HCT116 (cell line): ENCODE data around the gene CTBP2.

Experiments used
- EZH2 ChIP-seq: fragments of 200-600 bp; sonication (generic); IDR thresholded peaks from 2 replicates; pipeline ENCODE4 v1.6.1; 2017; ENCODE audit warnings: antibody characterized with exemption, mixed run types
- EZH2phosphoT487 ChIP-seq: fragments of 200-600 bp; IDR thresholded peaks from 2 replicates; pipeline ENCODE4 v1.6.1; 2018; ENCODE audit warnings: antibody characterized with exemption, borderline replicate concordance
- POLR2A ChIP-seq: IDR thresholded peaks from 2 replicates; pipeline ENCODE4 v1.7.0; 2011; ENCODE audit warnings: borderline replicate concordance; ENCODE audit not compliant: insufficient read depth, insufficient read length; ENCODE audit errors: extremely low read depth
- RAD21 ChIP-seq: IDR thresholded peaks from 2 replicates; pipeline ENCODE4 v1.6.1; 2012; ENCODE audit warnings: low read depth, mild to moderate bottlenecking
- SRF ChIP-seq: IDR thresholded peaks from 2 replicates; pipeline ENCODE4 v1.6.1; 2012; ENCODE audit warnings: low read depth
- YY1 ChIP-seq: IDR thresholded peaks from 2 replicates; pipeline ENCODE4 v1.6.1; 2011; ENCODE audit warnings: low read length, low read depth, moderate library complexity, mild to moderate bottlenecking; ENCODE audit not compliant: insufficient replicate concordance; ENCODE audit errors: extremely low read depth
- TF ChIP-seq, protein P1 (sequence below): IDR thresholded peaks from 2 replicates; pipeline ENCODE4 v1.6.1; 2012; ENCODE audit warnings: low read depth
- TF ChIP-seq, protein P2 (sequence below), 3 experiments: fragments of 200-600 bp in 1 of 3; sonication (generic) in 1 of 3; IDR thresholded peaks in 2 of 3; conservative IDR thresholded peaks in 1 of 3; 2 replicates each; pipeline ENCODE4 v1.5.1; 2012 to 2017; ENCODE audit warnings: low read depth in 2 of 3, low read length in 2 of 3, antibody characterized with exemption in 1 of 3, borderline replicate concordance in 1 of 3, control low read depth in 1 of 3, mild to moderate bottlenecking in 1 of 3, mixed read lengths in 1 of 3, mixed run types in 1 of 3, moderate library complexity in 1 of 3; ENCODE audit not compliant: insufficient read depth in 1 of 3
- TF ChIP-seq, protein P3 (sequence below): IDR thresholded peaks from 2 replicates; pipeline ENCODE4 v1.6.1; 2012
- TF ChIP-seq, protein P4 (sequence below): IDR thresholded peaks from 2 replicates; pipeline ENCODE4 v1.6.1; 2011; ENCODE audit warnings: mild to moderate bottlenecking, low read length, moderate library complexity; ENCODE audit not compliant: insufficient replicate concordance; ENCODE audit errors: extremely low read depth

DNA sequence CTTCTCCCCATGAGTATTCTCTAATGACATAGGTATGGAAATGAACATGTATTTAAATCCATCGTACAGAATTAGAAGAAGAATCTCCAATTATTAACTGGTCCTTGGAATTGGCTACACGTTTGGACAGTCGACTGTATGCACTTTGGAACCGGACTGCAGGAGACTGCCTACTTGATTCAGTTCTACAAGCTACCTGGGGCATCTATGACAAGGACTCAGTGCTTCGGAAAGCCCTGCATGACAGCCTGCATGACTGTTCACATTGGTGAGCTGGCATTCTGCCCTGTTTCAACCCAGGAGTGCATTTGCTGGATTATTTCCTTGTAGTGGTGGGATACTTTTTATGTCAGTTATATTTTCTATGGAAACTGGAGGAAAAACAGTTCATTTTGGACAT, 186.2 kb downstream of the CTBP2 start:
- TF ChIP-seq RAD21 = no peak
- no peak for TF ChIP-seq YY1
- no peak for TF ChIP-seq EZH2
- TF ChIP-seq, protein P1, sequence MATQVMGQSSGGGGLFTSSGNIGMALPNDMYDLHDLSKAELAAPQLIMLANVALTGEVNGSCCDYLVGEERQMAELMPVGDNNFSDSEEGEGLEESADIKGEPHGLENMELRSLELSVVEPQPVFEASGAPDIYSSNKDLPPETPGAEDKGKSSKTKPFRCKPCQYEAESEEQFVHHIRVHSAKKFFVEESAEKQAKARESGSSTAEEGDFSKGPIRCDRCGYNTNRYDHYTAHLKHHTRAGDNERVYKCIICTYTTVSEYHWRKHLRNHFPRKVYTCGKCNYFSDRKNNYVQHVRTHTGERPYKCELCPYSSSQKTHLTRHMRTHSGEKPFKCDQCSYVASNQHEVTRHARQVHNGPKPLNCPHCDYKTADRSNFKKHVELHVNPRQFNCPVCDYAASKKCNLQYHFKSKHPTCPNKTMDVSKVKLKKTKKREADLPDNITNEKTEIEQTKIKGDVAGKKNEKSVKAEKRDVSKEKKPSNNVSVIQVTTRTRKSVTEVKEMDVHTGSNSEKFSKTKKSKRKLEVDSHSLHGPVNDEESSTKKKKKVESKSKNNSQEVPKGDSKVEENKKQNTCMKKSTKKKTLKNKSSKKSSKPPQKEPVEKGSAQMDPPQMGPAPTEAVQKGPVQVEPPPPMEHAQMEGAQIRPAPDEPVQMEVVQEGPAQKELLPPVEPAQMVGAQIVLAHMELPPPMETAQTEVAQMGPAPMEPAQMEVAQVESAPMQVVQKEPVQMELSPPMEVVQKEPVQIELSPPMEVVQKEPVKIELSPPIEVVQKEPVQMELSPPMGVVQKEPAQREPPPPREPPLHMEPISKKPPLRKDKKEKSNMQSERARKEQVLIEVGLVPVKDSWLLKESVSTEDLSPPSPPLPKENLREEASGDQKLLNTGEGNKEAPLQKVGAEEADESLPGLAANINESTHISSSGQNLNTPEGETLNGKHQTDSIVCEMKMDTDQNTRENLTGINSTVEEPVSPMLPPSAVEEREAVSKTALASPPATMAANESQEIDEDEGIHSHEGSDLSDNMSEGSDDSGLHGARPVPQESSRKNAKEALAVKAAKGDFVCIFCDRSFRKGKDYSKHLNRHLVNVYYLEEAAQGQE = no peak
- TF ChIP-seq, protein P2, sequence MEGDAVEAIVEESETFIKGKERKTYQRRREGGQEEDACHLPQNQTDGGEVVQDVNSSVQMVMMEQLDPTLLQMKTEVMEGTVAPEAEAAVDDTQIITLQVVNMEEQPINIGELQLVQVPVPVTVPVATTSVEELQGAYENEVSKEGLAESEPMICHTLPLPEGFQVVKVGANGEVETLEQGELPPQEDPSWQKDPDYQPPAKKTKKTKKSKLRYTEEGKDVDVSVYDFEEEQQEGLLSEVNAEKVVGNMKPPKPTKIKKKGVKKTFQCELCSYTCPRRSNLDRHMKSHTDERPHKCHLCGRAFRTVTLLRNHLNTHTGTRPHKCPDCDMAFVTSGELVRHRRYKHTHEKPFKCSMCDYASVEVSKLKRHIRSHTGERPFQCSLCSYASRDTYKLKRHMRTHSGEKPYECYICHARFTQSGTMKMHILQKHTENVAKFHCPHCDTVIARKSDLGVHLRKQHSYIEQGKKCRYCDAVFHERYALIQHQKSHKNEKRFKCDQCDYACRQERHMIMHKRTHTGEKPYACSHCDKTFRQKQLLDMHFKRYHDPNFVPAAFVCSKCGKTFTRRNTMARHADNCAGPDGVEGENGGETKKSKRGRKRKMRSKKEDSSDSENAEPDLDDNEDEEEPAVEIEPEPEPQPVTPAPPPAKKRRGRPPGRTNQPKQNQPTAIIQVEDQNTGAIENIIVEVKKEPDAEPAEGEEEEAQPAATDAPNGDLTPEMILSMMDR (IDR thresholded peaks at IDR 0.05 in 2 of 3, conservative IDR thresholded peaks at IDR 0.05 in 1 of 3; ENCODE audit: borderline replicate concordance in 1 of 3, insufficient read depth in 1 of 3, low read depth in 2 of 3, low read length in 2 of 3) = no peak
- TF ChIP-seq POLR2A = no peak
- TF ChIP-seq EZH2phosphoT487 = no peak
- TF ChIP-seq SRF = no peak
- TF ChIP-seq, protein P3, sequence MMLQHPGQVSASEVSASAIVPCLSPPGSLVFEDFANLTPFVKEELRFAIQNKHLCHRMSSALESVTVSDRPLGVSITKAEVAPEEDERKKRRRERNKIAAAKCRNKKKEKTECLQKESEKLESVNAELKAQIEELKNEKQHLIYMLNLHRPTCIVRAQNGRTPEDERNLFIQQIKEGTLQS = no peak
- TF ChIP-seq, protein P4, sequence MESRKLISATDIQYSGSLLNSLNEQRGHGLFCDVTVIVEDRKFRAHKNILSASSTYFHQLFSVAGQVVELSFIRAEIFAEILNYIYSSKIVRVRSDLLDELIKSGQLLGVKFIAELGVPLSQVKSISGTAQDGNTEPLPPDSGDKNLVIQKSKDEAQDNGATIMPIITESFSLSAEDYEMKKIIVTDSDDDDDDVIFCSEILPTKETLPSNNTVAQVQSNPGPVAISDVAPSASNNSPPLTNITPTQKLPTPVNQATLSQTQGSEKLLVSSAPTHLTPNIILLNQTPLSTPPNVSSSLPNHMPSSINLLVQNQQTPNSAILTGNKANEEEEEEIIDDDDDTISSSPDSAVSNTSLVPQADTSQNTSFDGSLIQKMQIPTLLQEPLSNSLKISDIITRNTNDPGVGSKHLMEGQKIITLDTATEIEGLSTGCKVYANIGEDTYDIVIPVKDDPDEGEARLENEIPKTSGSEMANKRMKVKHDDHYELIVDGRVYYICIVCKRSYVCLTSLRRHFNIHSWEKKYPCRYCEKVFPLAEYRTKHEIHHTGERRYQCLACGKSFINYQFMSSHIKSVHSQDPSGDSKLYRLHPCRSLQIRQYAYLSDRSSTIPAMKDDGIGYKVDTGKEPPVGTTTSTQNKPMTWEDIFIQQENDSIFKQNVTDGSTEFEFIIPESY = no peak
